ENCODE results near the gene PPP1R3G. TPM values are rescaled to one million over a fixed set of nuclear protein-coding genes. Genes with fewer than 3 reads are reported as not detected.

PPP1R3G gene
- total and polyA plus RNA-seq, 2 of the 4 experiments (the other 2 are of a cell fraction), result 0.10 to 0.18 TPM

DNA sequence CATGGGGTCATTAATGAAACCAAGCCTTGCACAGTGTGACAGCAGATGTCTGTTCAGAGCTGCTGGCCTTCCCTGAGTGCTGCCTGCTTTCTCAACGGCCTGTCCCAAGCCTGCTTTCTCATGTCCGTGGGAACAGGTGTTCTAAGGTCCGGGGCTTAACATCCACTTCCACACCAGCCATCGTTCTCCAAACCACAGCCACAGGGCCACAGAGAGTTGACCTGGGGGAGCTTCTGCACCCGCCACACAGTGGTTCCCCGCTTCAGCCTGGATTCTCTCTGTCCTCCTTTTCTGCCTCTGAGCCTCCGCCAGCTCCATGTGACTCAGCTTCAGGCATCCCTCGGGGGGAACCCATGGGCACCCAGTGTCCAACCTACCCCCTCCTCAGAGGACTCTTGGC is 26.9 kb upstream of the PPP1R3G start:
- no peak overlapping the region for H3K14ac ChIP-seq (replicated peaks; ENCODE audit: low read depth, low read length)
- WGBS, 2 experiments (ENCODE audit: extremely low coverage in 2 of 2, insufficient read length in 1 of 2), result 90% methylated on average over 2 of the region's 8 CpGs; no CpG with 5 or more reads in 1 of the 2 experiments
- no peak overlapping the region for H2AFZ ChIP-seq (replicated peaks; ENCODE audit: low read length, poor library complexity)
- H3K9me1 ChIP-seq (ENCODE audit: insufficient read depth, low read length), result peaks cover 4% of the 10 kb centered on the region; the same call in 1 of the 2 replicates
- no peak overlapping the region for H2BK5ac ChIP-seq (ENCODE audit: low read depth, low read length, poor library complexity, severe bottlenecking)
- no peak overlapping the region for H2BK120ac ChIP-seq (ENCODE audit: low read depth, low read length)
- no peak overlapping the region for H4K91ac ChIP-seq (ENCODE audit: insufficient read depth, low read depth, low read length)
- H3K23ac ChIP-seq (ENCODE audit: low read depth, low read length), result no peak overlapping the region
- dilution Hi-C loops (cut with HindIII; ENCODE audit: low sequenced_read_pairs, unreplicated experiment), result no loop called here
- no peak for TF ChIP-seq CHD1 (IDR thresholded peaks at IDR 0.05; ENCODE audit: low read depth, low read length)
- TF ChIP-seq, protein P1, sequence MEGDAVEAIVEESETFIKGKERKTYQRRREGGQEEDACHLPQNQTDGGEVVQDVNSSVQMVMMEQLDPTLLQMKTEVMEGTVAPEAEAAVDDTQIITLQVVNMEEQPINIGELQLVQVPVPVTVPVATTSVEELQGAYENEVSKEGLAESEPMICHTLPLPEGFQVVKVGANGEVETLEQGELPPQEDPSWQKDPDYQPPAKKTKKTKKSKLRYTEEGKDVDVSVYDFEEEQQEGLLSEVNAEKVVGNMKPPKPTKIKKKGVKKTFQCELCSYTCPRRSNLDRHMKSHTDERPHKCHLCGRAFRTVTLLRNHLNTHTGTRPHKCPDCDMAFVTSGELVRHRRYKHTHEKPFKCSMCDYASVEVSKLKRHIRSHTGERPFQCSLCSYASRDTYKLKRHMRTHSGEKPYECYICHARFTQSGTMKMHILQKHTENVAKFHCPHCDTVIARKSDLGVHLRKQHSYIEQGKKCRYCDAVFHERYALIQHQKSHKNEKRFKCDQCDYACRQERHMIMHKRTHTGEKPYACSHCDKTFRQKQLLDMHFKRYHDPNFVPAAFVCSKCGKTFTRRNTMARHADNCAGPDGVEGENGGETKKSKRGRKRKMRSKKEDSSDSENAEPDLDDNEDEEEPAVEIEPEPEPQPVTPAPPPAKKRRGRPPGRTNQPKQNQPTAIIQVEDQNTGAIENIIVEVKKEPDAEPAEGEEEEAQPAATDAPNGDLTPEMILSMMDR (conservative IDR thresholded peaks at IDR 0.05; ENCODE audit: low read depth, low read length), result no peak
- TF ChIP-seq MAFK (IDR thresholded peaks at IDR 0.05; ENCODE audit: low read depth, low read length), result no peak
- TF ChIP-seq, protein P2, sequence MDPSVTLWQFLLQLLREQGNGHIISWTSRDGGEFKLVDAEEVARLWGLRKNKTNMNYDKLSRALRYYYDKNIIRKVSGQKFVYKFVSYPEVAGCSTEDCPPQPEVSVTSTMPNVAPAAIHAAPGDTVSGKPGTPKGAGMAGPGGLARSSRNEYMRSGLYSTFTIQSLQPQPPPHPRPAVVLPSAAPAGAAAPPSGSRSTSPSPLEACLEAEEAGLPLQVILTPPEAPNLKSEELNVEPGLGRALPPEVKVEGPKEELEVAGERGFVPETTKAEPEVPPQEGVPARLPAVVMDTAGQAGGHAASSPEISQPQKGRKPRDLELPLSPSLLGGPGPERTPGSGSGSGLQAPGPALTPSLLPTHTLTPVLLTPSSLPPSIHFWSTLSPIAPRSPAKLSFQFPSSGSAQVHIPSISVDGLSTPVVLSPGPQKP (IDR thresholded peaks at IDR 0.05; ENCODE audit: borderline replicate concordance, low read depth, low read length), result no peak
- TF ChIP-seq RCOR1 (IDR thresholded peaks at IDR 0.05; ENCODE audit: insufficient replicate concordance, low read length), result no peak
- TF ChIP-seq BHLHE40 (IDR thresholded peaks at IDR 0.05; ENCODE audit: low read depth, low read length), result no peak
- TF ChIP-seq RAD21 (IDR thresholded peaks at IDR 0.05; ENCODE audit: low read length), result no peak
- no peak for TF ChIP-seq NFE2L2 (IDR thresholded peaks at IDR 0.05; ENCODE audit: low read depth, low read length)
- TF ChIP-seq SMC3 (IDR thresholded peaks at IDR 0.05; ENCODE audit: low read depth, low read length), result no peak
- no peak for TF ChIP-seq MXI1 (IDR thresholded peaks at IDR 0.05; ENCODE audit: borderline replicate concordance, low read depth, low read length)
- H4K5ac ChIP-seq (ENCODE audit: low read depth, low read length), result no peak overlapping the region
- no peaks in the 10 kb centered on the region for H3K79me1 ChIP-seq (ENCODE audit: low read depth in 1 of 2, low read length in 2 of 2)
- POLR2A ChIA-PET (ENCODE audit: unreplicated experiment), result no interaction called here
- no peak overlapping the region for H3K56ac ChIP-seq (ENCODE audit: extremely low read depth, insufficient read depth, low read length)
- 0 out of 2 replicates have a peak overlapping the region, but pooled peaks have one; percentile 15 for H2AK5ac ChIP-seq (ENCODE audit: low read depth, low read length)
- 0 out of 2 replicates have a peak, but pooled peaks cover 4% of the 10 kb centered on the region for H4K20me1 ChIP-seq (ENCODE audit: insufficient read depth, low read length)
- H3K18ac ChIP-seq (ENCODE audit: low read depth, low read length), result no peak overlapping the region
- H2AK9ac ChIP-seq (replicated peaks; ENCODE audit: low read depth, low read length, poor library complexity), result no peak overlapping the region
- ATAC-seq (ENCODE audit: low read depth), result no peak
- CTCF ChIA-PET, result no interaction called here
- no peak overlapping the region for H3K4me3 ChIP-seq (ENCODE audit: insufficient read depth, low read depth, low read length)
- BruUV-seq (replicated peaks), result no TSS peak
- intact Hi-C loops (cut with micrococcal nuclease), result loop anchor here (5.0 kb wide), 1 partner anchor 329 kb away; no protein-coding TSS in a partner anchor
- no peaks in the 10 kb centered on the region for H3K27me3 ChIP-seq (ENCODE audit: control insufficient read depth, insufficient read depth, low read length)
- no peaks in the 10 kb centered on the region for H3K9me3 ChIP-seq (ENCODE audit: control insufficient read depth, insufficient read depth, low read length)
- H2BK20ac ChIP-seq (ENCODE audit: low read depth, low read length), result peak overlapping the region; percentile 10; the same call in 1 of the 2 replicates
- in situ Hi-C loops (cut with MboI; ENCODE audit: low sequenced_read_pairs), result no loop called here
- no peak for DNase-seq
- H3K4me2 ChIP-seq (ENCODE audit: low read depth, low read length), result no peak overlapping the region
- no peak overlapping the region for H3K27ac ChIP-seq (ENCODE audit: insufficient read depth, low read length)
- no peak overlapping the region for H3K4ac ChIP-seq (ENCODE audit: low read depth, low read length)
- peaks cover 5% of the 10 kb centered on the region for H3K4me1 ChIP-seq (ENCODE audit: control insufficient read depth, insufficient read depth, low read length)
- no peak overlapping the region for H4K8ac ChIP-seq (ENCODE audit: low read depth in 2 of 2, low read length in 2 of 2)
- H3K9ac ChIP-seq (ENCODE audit: low read depth, low read length), result no peak overlapping the region
- H2BK15ac ChIP-seq (ENCODE audit: low read depth, low read length), result no peak overlapping the region
- no peaks in the 10 kb centered on the region for H3K36me3 ChIP-seq (ENCODE audit: control insufficient read depth, insufficient read depth, low read length)

Data from IMR-90 (cell line).